Smooth muscle cell (in vitro differentiated cells): ENCODE results near the gene TUSC2. TPM values are rescaled to one million over a fixed set of nuclear protein-coding genes. Genes with fewer than 3 reads are reported as not detected.

ENCODE experiments used
- DNase-seq: peaks from one replicate; lab custom pipeline; 2025; ENCODE audit not compliant: unreplicated experiment; lab: John Stamatoyannopoulos, UW
- H2AFZ ChIP-seq: fragments of 200-600 bp; sonication (generic); 2 replicates; pipeline ENCODE4 v1.6.0; 2016; ENCODE audit warnings: antibody characterized with exemption, low read depth, mild to moderate bottlenecking
- H3F3A ChIP-seq: fragments of 200-600 bp; sonication (generic); 2 replicates; pipeline ENCODE4 v1.6.0; 2017; ENCODE audit warnings: antibody characterized with exemption, low read depth
- H3K27ac ChIP-seq: fragments of 200-600 bp; sonication (generic); 2 replicates; pipeline ENCODE4 v1.5.1; 2016; ENCODE audit warnings: low read depth, mild to moderate bottlenecking
- H3K27me3 ChIP-seq: fragments of 200-600 bp; sonication (generic); 2 replicates; pipeline ENCODE4 v1.6.1; 2016; ENCODE audit warnings: low read depth, mild to moderate bottlenecking
- H3K36me3 ChIP-seq: fragments of 200-600 bp; sonication (generic); 2 replicates; pipeline ENCODE4 v1.5.1; 2016; ENCODE audit warnings: low read depth
- H3K4me1 ChIP-seq: fragments of 200-600 bp; sonication (generic); 2 replicates; pipeline ENCODE4 v1.5.1; 2016; ENCODE audit warnings: low read depth
- H3K4me2 ChIP-seq: fragments of 200-600 bp; sonication (generic); 2 replicates; pipeline ENCODE4 v1.6.0; 2016; ENCODE audit warnings: mild to moderate bottlenecking
- H3K4me3 ChIP-seq: fragments of 200-600 bp; sonication (generic); 2 replicates; pipeline ENCODE4 v1.5.1; 2016; ENCODE audit warnings: mild to moderate bottlenecking
- H3K79me2 ChIP-seq: fragments of 200-600 bp; sonication (generic); 2 replicates; pipeline ENCODE4 v1.6.0; 2016; ENCODE audit warnings: low read depth, mild to moderate bottlenecking
- H3K9ac ChIP-seq: fragments of 200-600 bp; sonication (generic); 2 replicates; pipeline ENCODE4 v1.6.0; 2016; ENCODE audit warnings: low read depth
- H3K9me3 ChIP-seq: fragments of 200-600 bp; sonication (generic); replicated peaks from 2 replicates; pipeline ENCODE4 v1.5.1; 2016; ENCODE audit warnings: low read depth
- H4K20me1 ChIP-seq: fragments of 200-600 bp; sonication (generic); 2 replicates; pipeline ENCODE4 v1.6.0; 2016; ENCODE audit warnings: low read depth
- WGBS: methylation state at CpG from one replicate; pipeline ENCODE4 v1.1.7; 2016; ENCODE audit warnings: low lambda C conversion rate; 5-methylcytosine and 5-hydroxymethylcytosine counted together
- polyA plus RNA-seq: library from polyadenylated mRNA; unstranded; fragments of >200 nt; fragmentation: Nextera tagmentation; extraction: Ambion mirVana; gene quantifications from 2 replicates; pipeline ENCODE4 v1.2.1, GENCODE V29; 2016
- total RNA-seq: library from RNA; depleted of rRNA; stranded (reverse); fragments of >200 nt; gene quantifications from 2 replicates; pipeline ENCODE4 v1.2.3, GENCODE V29; 2014
- TF ChIP-seq, protein P1 (sequence below): fragments of 200-600 bp; sonication (generic); IDR thresholded peaks from 2 replicates; pipeline ENCODE4 v1.5.1; 2017; ENCODE audit warnings: borderline replicate concordance, mild to moderate bottlenecking, antibody characterized with exemption; ENCODE audit not compliant: insufficient read depth, poor library complexity, severe bottlenecking

Gene TUSC2
- total and polyA plus RNA-seq, 2 experiments from 2014 or later: 25.1 to 53.4 TPM

DNA sequence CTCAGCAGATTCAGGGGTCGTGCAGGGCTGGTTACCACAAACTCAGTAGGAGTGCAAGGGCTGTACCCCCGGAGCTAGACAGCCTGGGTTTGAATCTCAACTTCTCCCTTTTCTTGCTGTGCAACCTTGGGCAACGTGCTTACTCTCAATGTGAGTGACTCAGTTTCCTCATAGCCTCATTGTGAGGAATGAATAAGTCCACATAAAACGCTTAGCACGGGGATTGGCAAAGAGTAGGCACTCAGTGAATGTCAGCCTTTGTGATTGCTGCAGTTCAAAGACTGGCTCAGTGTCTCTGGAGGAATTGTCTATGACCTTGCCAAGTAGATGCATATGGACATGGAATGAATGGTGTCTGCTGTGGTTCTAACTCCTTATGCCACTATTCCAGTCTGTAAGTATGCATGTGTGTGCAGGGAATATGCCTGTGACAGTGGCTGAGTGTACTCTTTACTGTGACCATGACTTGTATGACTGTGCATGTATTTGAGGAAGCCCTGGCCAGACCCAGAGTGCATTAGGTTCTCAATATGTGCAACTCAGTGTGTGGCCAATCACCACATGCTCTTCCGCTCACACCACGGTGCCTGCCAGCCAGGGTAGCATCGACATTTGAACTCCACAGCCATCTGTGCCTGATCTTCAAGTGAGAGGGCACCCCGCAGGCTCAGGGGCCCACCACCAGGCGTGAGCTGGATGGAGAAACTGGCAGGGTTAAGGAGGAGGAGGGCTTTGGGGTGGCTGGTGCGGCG, 27.9 kb downstream of the TUSC2 start:
- Histone ChIP-seq H3K4me1 (peaks cover 13% of the 10 kb centered on the region), H3K27me3 (no peaks in the 10 kb centered on the region), H3F3A (peaks cover 4% of the 10 kb centered on the region), H3K36me3 (no peaks in the 10 kb centered on the region), H3K9me3 (no peaks in the 10 kb centered on the region), H3K4me3 (peak overlapping the region; percentile 58), H3K79me2 (no peaks in the 10 kb centered on the region), H4K20me1 (no peaks in the 10 kb centered on the region), H3K9ac (peak overlapping the region; percentile 84), H3K27ac (peak overlapping the region; percentile 85), H3K4me2 (peak overlapping the region; percentile 94), H2AFZ (peak overlapping the region; percentile 75)
- no peak for DNase-seq
- TF ChIP-seq, protein P1, sequence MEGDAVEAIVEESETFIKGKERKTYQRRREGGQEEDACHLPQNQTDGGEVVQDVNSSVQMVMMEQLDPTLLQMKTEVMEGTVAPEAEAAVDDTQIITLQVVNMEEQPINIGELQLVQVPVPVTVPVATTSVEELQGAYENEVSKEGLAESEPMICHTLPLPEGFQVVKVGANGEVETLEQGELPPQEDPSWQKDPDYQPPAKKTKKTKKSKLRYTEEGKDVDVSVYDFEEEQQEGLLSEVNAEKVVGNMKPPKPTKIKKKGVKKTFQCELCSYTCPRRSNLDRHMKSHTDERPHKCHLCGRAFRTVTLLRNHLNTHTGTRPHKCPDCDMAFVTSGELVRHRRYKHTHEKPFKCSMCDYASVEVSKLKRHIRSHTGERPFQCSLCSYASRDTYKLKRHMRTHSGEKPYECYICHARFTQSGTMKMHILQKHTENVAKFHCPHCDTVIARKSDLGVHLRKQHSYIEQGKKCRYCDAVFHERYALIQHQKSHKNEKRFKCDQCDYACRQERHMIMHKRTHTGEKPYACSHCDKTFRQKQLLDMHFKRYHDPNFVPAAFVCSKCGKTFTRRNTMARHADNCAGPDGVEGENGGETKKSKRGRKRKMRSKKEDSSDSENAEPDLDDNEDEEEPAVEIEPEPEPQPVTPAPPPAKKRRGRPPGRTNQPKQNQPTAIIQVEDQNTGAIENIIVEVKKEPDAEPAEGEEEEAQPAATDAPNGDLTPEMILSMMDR: no peak
- WGBS: 68% methylated on average over 12 of the region's 12 CpGs

DNA sequence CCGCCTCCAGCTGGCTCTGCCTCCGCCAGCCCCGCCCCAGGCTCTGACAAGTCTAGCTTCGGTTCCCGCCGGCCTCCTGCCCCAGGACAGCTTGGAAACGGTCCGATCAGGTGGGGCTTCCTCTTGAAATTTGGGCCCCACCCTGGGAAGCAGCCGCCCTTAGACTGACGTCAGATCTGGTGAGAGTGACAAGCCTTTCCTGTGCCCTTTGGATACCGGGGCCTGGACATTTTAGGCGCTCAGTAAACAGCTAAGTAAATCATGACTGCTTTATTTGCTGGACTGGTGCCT, 28.4 kb downstream of the TUSC2 start:
- 4% methylated on average over 12 of the region's 12 CpGs for WGBS
- Histone ChIP-seq H3F3A (peaks cover 4% of the 10 kb centered on the region), H3K36me3 (no peaks in the 10 kb centered on the region)

DNA sequence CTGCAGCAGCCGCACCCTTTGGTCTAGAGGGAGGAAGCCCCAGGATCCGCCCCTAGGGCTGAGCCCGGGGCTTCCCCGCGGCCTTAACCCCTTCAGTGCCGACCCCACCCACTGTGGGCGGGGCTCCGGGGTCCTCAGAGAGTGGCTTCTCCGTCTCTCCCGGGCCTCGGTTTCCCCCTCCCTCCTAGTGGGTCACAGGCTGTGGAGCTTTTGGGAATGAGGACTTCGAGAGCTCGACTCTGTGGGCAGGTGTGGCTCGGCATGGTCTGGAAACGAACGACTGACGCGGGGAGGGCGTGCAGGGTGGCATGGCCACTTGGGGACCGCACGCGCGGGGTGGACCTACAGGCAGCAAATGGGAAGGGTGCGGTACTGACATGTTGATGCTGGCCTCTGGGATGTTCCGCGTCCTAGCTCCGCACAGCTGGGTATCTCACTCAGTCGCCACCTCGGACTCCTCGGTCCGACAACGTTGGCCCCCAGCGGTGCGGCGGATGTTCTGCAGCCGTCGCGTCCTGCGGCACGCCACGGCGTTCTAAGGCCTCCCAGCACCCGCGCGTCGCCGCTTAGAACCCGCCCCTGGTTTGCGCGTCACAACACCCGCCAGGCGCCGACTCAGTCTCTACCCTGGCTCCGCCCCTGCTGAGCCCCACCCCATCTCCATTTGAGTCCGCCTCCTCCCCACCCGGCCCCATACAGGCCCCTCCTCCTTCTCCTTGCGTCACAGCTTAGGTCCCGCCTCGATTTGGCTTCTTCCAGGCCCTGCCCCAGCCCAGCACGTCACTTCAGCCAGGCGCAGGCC, 29.0 kb downstream of the TUSC2 start, which contains the start of the genes HYAL3 and NAA80:
Gene HYAL3, minus strand, starts transcription at position 570 of the 802 bp plus-strand sequence. CDS start 3,803 bp downstream, outside the sequence.
Gene NAA80, minus strand, starts transcription at position 570 of the 802 bp plus-strand sequence. CDS start 1,942 bp downstream, outside the sequence.
- H2AFZ ChIP-seq: peak within 1 kb of the TSS; percentile 75
- H3K9ac ChIP-seq: peak within 1 kb of the TSS; percentile 86
- no peaks in the 10 kb centered on the region for H4K20me1 ChIP-seq
- H3K9me3 ChIP-seq: no peaks in the 10 kb centered on the region
- H3K4me1 ChIP-seq: peaks cover 13% of the 10 kb centered on the region
- DNase-seq: peak; percentile 95
- H3K27ac ChIP-seq: peak within 1 kb of the TSS; percentile 85
- peaks cover 4% of the 10 kb centered on the region for H3F3A ChIP-seq
- H3K27me3 ChIP-seq: no peaks in the 10 kb centered on the region
- H3K36me3 ChIP-seq: no peaks in the 10 kb centered on the region
- peak within 1 kb of the TSS; percentile 85 for H3K4me3 ChIP-seq
- H3K4me2 ChIP-seq: peak within 1 kb of the TSS; percentile 100
- TF ChIP-seq, protein P1: peak; percentile 9
- WGBS: 1% methylated on average over 50 of the region's 61 CpGs
- H3K79me2 ChIP-seq: no peaks in the 10 kb centered on the region

More for the DNA sequence above, 28.4 kb downstream of the TUSC2 start:
- no peaks in the 10 kb centered on the region for H3K79me2 ChIP-seq
- TF ChIP-seq, protein P1: no peak
- H3K27ac ChIP-seq: peak overlapping the region; percentile 85
- H3K9me3 ChIP-seq: no peaks in the 10 kb centered on the region
- H3K9ac ChIP-seq: peak overlapping the region; percentile 84
- peak overlapping the region; percentile 94 for H3K4me2 ChIP-seq
- peaks cover 13% of the 10 kb centered on the region for H3K4me1 ChIP-seq
- no peaks in the 10 kb centered on the region for H3K27me3 ChIP-seq
- no peak for DNase-seq
- no peaks in the 10 kb centered on the region for H4K20me1 ChIP-seq
- peak overlapping the region; percentile 75 for H2AFZ ChIP-seq
- peak overlapping the region; percentile 58 for H3K4me3 ChIP-seq
